Nephron (organoid): ENCODE measurements around the gene ANO2.

ENCODE experiments used
- H3K27ac Mint-ChIP-seq, 3 experiments: 2 replicates each; pipeline ENCODE4 v1.8.0; 2020; ENCODE audit warnings: mixed read lengths in 3 of 3, mild to moderate bottlenecking in 2 of 3, moderate library complexity in 1 of 3
- H3K27me3 Mint-ChIP-seq: 2 replicates; pipeline ENCODE4 v1.8.0; 2021; ENCODE audit warnings: low read depth, mild to moderate bottlenecking, moderate library complexity, mixed read lengths
- H3K36me3 Mint-ChIP-seq: 2 replicates; pipeline ENCODE4 v1.8.0; 2020; ENCODE audit warnings: low read depth, mixed read lengths
- H3K4me1 Mint-ChIP-seq: 2 replicates; pipeline ENCODE4 v1.8.0; 2020; ENCODE audit warnings: mixed read lengths
- H3K4me3 Mint-ChIP-seq, 3 experiments: 2 replicates each; pipeline ENCODE4 v1.8.0; 2020; ENCODE audit warnings: mild to moderate bottlenecking in 3 of 3, mixed read lengths in 3 of 3, moderate library complexity in 2 of 3
- H3K9me3 Mint-ChIP-seq: 2 replicates; pipeline ENCODE4 v1.8.0; 2020; ENCODE audit warnings: mixed read lengths
- TF ChIP-seq, protein P1 (sequence below), 3 experiments: fragments of 200-600 bp; sonication (generic); IDR thresholded peaks; one replicate each; pipeline ENCODE4 v1.5.0; 2021; ENCODE audit warnings: antibody characterized with exemption in 3 of 3; ENCODE audit not compliant: unreplicated experiment in 3 of 3

ANO2 gene

DNA sequence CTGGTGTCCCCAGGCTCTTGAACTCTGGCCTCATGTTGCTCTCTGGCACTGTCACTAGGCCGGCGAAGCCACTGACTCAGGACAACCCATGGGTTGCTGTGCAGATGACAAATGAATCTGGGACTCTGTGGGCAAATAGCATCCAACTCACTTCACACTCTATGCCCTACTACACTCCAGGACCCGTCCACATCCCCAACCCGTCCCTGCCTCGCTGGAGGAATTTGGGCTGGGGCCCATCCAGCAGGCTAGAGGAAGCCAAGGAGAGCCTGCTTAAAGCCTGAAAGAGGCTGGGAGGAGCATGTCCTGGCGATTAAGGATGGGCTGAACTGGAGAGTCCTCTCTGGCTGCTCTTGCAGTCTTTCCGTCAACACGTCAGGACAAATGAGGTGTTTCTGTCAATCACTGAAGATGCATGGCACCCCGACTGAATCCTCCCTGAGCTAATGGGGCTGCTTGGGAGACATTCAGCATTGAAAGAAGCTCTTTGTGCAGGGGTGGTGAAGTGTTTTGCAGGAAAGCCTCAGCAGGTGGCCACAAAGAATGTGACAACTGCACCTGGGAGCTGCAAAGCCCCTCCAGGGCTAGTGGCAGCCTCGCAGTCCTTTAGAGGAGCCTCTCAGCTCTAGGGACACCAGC, 71.7 kb downstream of the ANO2 start:
- TF ChIP-seq, protein P1, sequence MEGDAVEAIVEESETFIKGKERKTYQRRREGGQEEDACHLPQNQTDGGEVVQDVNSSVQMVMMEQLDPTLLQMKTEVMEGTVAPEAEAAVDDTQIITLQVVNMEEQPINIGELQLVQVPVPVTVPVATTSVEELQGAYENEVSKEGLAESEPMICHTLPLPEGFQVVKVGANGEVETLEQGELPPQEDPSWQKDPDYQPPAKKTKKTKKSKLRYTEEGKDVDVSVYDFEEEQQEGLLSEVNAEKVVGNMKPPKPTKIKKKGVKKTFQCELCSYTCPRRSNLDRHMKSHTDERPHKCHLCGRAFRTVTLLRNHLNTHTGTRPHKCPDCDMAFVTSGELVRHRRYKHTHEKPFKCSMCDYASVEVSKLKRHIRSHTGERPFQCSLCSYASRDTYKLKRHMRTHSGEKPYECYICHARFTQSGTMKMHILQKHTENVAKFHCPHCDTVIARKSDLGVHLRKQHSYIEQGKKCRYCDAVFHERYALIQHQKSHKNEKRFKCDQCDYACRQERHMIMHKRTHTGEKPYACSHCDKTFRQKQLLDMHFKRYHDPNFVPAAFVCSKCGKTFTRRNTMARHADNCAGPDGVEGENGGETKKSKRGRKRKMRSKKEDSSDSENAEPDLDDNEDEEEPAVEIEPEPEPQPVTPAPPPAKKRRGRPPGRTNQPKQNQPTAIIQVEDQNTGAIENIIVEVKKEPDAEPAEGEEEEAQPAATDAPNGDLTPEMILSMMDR (IDR thresholded peaks at IDR 0.05; ENCODE audit: unreplicated experiment in 3 of 3): no peak
- Mint-ChIP-seq H3K27ac (no peak overlapping the region), H3K9me3 (no peaks in the 10 kb centered on the region), H3K27me3 (peaks cover 17% of the 10 kb centered on the region), H3K4me3 (no peak overlapping the region), H3K36me3 (no peaks in the 10 kb centered on the region), H3K4me1 (peaks cover 5% of the 10 kb centered on the region)

DNA sequence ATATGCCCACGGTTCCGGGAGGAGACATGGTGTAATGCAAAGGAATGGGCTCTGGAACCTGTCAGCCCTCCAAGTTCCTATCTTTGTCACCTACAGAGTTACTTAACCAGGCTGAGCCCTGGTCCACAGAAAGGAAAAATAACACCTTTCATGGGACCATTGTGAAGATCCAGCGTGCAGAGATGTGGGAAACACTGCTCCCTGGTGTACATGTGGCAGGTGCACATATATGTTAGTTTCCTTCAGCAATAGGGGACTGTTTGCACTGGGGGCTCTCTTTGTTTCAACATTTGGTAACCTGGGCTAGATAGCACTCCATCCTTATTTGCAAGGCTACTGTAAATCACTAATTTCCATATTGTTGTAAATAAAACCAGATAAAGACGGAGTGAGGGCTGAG, 72.3 kb downstream of the ANO2 start:
- Mint-ChIP-seq H3K4me3 (no peak overlapping the region), H3K27me3 (peaks cover 17% of the 10 kb centered on the region), H3K9me3 (no peaks in the 10 kb centered on the region), H3K36me3 (no peaks in the 10 kb centered on the region), H3K27ac (no peak overlapping the region), H3K4me1 (peaks cover 7% of the 10 kb centered on the region)
- TF ChIP-seq, protein P1 (IDR thresholded peaks at IDR 0.05; ENCODE audit: unreplicated experiment in 3 of 3): peak; percentile 31 to 46 (median 42)

DNA sequence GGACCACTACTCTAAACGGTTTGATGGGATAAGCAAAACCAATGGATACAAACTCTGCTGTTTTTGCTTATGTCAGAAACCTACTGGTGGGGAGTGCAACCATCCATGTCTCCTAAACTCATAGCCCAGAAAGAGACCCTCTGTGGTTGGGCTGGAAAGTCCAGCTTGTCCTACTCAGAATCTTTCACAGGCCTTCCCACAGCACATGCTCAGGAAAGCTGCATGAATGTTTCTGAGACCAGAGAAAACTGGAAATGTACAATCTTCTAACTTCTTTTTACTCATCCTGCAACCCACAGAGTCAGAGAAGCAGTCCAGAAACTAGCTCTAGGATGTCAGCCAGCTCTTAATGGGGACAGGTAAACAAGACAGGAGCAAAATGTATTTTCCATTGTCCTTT, 73.3 kb downstream of the ANO2 start:
- peaks cover 17% of the 10 kb centered on the region for H3K27me3 Mint-ChIP-seq
- no peak overlapping the region for H3K27ac Mint-ChIP-seq
- H3K4me3 Mint-ChIP-seq: no peak overlapping the region
- TF ChIP-seq, protein P1 (IDR thresholded peaks at IDR 0.05; ENCODE audit: unreplicated experiment in 3 of 3): no peak
- H3K9me3 Mint-ChIP-seq: no peaks in the 10 kb centered on the region
- peaks cover 12% of the 10 kb centered on the region for H3K4me1 Mint-ChIP-seq
- no peaks in the 10 kb centered on the region for H3K36me3 Mint-ChIP-seq

DNA sequence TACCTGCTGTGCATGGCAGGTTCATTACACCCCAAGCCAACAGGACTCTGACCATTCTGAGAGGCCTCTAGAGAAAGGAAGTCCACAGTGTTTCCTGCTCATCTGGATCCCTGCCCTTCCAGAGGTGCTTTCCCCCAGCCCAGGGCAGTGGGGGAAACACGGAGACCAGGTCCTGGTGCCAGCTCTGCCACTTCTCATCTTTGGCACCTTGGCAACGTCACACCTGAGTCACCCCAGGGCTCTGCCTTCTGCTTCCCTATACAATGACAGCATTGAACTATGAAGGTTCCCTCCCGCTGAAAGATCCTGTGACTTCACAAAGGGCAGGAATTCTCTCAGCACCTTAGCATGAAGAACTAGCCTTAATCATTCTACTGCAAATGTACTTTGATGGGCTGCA, 74.9 kb downstream of the ANO2 start:
- Mint-ChIP-seq H3K9me3 (no peaks in the 10 kb centered on the region), H3K27me3 (peaks cover 10% of the 10 kb centered on the region), H3K4me1 (peaks cover 12% of the 10 kb centered on the region), H3K36me3 (no peaks in the 10 kb centered on the region), H3K4me3 (no peak overlapping the region), H3K27ac (no peak overlapping the region)
- TF ChIP-seq, protein P1 (IDR thresholded peaks at IDR 0.05; ENCODE audit: unreplicated experiment in 3 of 3): no peak

DNA sequence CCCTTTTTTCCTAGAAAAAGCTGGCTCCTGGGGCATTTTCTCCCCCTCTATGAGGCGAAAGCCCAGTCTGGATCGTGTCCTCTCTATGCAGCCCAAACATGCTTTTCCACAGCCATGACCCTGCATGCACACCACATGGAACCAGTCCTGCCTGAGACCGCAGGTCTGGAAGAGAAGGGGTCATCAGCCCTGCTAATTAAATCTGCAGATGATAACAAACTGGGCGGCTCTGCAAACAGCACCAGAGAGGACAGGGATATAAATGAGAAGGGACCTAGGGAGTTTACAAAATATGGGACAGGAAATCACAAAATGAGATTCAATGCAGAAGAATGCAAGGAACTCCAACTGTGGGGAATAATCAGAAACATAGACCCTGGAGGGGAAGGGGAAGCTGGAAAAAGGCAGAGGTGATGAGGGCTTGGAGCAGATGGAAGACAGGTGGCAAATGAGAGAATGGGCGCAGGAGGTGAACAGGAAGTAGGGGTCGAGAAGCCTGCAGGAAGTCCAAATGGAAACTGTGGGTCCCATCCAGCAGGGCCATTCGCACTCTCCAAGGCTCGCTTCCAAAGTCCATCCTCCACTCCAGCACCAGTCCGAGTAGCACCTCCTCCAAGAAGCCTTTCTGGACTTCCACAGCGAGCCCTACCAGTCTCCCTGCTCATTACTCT, 76.3 kb downstream of the ANO2 start:
- Mint-ChIP-seq H3K4me1 (peaks cover 12% of the 10 kb centered on the region), H3K36me3 (no peaks in the 10 kb centered on the region), H3K27ac (no peak overlapping the region), H3K27me3 (peaks cover 8% of the 10 kb centered on the region), H3K4me3 (no peak overlapping the region), H3K9me3 (no peaks in the 10 kb centered on the region)
- TF ChIP-seq, protein P1 (IDR thresholded peaks at IDR 0.05; ENCODE audit: unreplicated experiment in 3 of 3): no peak

DNA sequence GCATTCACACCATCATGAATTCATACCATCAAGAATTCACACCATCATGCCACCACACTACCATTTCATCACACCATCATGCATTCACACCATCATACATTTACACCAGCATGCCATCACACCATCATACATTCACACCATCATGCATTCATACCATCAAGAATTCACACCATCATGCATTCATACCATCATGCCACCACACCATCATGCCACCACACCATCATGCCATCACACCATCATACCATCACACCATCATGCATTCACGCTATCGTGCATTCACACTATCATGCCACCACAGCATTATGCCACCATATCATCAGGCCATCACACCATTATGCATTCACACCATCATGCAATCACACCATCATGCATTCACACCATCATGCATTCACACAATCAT, 79.7 kb downstream of the ANO2 start:
- TF ChIP-seq, protein P1 (IDR thresholded peaks at IDR 0.05; ENCODE audit: unreplicated experiment in 3 of 3): no peak
- no peak overlapping the region for H3K27ac Mint-ChIP-seq
- no peaks in the 10 kb centered on the region for H3K9me3 Mint-ChIP-seq
- H3K36me3 Mint-ChIP-seq: no peaks in the 10 kb centered on the region
- H3K27me3 Mint-ChIP-seq: no peaks in the 10 kb centered on the region
- H3K4me1 Mint-ChIP-seq: peaks cover 12% of the 10 kb centered on the region
- H3K4me3 Mint-ChIP-seq: no peak overlapping the region
